ENCODE data around the gene CPNE5. TPM values are rescaled to one million over a fixed set of nuclear protein-coding genes. Genes with fewer than 3 reads are reported as not detected.
A peak's percentile ranks its signal among the peaks of the same experiment; 100 is the strongest.

The CPNE5 gene
- polyA plus RNA-seq, 1 of the 3 experiments (the other 2 are of a cell fraction), result 0.30 TPM

- TF ChIP-seq REST (IDR thresholded peaks at IDR 0.05; ENCODE audit: low read depth, low read length) (no peak), EZH2phosphoT487 (IDR thresholded peaks at IDR 0.05; ENCODE audit: borderline replicate concordance, low read depth) (no peak), MXI1 (IDR thresholded peaks at IDR 0.05; ENCODE audit: low read depth, low read length) (no peak), MAX (IDR thresholded peaks at IDR 0.05; ENCODE audit: low read depth) (no peak), TCF12 (IDR thresholded peaks at IDR 0.05) (no peak), RXRA (IDR thresholded peaks at IDR 0.05; ENCODE audit: borderline replicate concordance, low read depth) (no peak)
Measured at GRCh38 chr6:36825994-36826393, 13.2 kb downstream of the CPNE5 start (continued).

DNA sequence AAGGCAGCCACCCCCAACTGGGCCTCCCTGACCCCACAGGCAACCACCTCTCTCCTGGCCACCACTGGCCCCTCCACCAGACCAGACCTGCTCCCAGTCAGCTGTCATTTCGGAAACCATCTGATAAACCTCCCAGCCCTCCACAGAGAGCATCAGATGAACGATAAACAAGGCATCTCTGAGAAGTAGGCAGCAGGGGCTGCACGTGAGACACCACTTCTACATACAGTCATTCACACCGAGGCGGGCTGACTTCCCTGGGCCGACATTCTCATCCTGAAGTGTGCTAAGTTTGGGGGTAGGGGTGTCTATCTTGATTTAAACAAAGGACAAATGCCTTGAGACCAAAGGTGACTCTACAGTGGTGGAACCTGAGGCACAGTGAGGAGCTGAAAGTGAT lies 13.8 kb downstream of the CPNE5 start:
- Histone ChIP-seq H3K27ac (ENCODE audit: low read depth in 2 of 2, low read length in 1 of 2) (no peak overlapping the region), H3K79me2 (ENCODE audit: insufficient read depth) (no peaks in the 10 kb centered on the region), H3K9ac (no peak overlapping the region), H3K4me2 (no peak overlapping the region), H3K4me3 (ENCODE audit: low read depth in 2 of 2, low read length in 1 of 2) (no peak overlapping the region), H3K9me2 (no peaks in the 10 kb centered on the region), H3F3A (replicated peaks; ENCODE audit: insufficient read depth) (peaks cover 12% of the 10 kb centered on the region), H4K20me1 (ENCODE audit: insufficient read depth) (no peaks in the 10 kb centered on the region), H3K36me3 (replicated peaks in 1 of 2; ENCODE audit: control insufficient read depth in 1 of 2, insufficient read depth in 2 of 2, low read length in 1 of 2) (no peaks in the 10 kb centered on the region), H3K27me3 (ENCODE audit: insufficient read depth) (no peaks in the 10 kb centered on the region), H3K9me3 (no peaks in the 10 kb centered on the region), H3K4me1 (ENCODE audit: control insufficient read depth in 1 of 2, insufficient read depth in 2 of 2, low read depth in 1 of 2, low read length in 1 of 2) (peaks cover 10% of the 10 kb centered on the region in 2 experiments; a peak in 2 of 4 replicates), H2AFZ (ENCODE audit: low read depth) (no peak overlapping the region)
- CTCF ChIA-PET, result interaction anchor here (1.2 to 1.5 kb wide), 2 partner anchors 25 to 67 kb away, joined by 4 to 5 read pairs; no protein-coding TSS in a partner anchor
- TF ChIP-seq GATA2 (CRISPR knock-in tag; IDR thresholded peaks at IDR 0.05) (peak; percentile 60), FOSL2 (IDR thresholded peaks at IDR 0.05; ENCODE audit: borderline replicate concordance, low read depth) (no peak)
- peak; percentile 42 for DNase-seq
- POLR2A ChIA-PET, result no interaction called here
- 83% methylated on average over 6 of the region's 6 CpGs for WGBS (ENCODE audit: low lambda C conversion rate)

DNA sequence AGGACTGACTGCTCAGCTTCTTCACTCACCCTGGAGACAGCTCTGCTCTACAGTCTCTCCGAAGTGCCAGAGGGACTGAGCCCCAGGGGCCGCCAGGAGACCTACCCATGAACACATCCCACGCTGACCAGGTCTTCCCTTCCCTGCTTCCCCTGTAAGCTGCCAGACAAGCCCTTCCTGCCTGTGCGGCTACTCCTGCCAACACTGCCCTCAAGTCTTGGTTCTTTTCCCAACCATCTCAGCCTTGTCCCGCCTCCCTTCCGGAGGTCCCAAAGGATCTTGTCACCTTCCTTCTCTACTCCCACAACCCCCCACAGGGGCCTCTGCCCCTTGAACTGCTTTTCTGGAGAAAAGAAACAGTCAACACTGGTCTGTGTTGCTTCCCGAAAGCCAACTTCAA lies 15.0 kb downstream of the CPNE5 start:
- no peaks in the 10 kb centered on the region for H3K79me2 ChIP-seq (ENCODE audit: insufficient read depth)
- DNase-seq, result no peak
- H3K9me3 ChIP-seq, result no peaks in the 10 kb centered on the region
- no peak overlapping the region for H3K4me3 ChIP-seq (ENCODE audit: low read depth in 2 of 2, low read length in 1 of 2)
- no peaks in the 10 kb centered on the region for H4K20me1 ChIP-seq (ENCODE audit: insufficient read depth)
- WGBS (ENCODE audit: low lambda C conversion rate), result 92% methylated on average over 7 of the region's 7 CpGs
- no peak overlapping the region for H3K9ac ChIP-seq
- no peak overlapping the region for H3K4me2 ChIP-seq
- POLR2A ChIA-PET, result no interaction called here
- H3K36me3 ChIP-seq (replicated peaks in 1 of 2; ENCODE audit: control insufficient read depth in 1 of 2, insufficient read depth in 2 of 2, low read length in 1 of 2), result no peaks in the 10 kb centered on the region
- no peak overlapping the region for H3K27ac ChIP-seq (ENCODE audit: low read depth in 2 of 2, low read length in 1 of 2)
- no peak overlapping the region for H2AFZ ChIP-seq (ENCODE audit: low read depth)
- CTCF ChIA-PET, result interaction anchor here (1.1 to 1.2 kb wide), 2 partner anchors 13 to 27 kb away, joined by 3 to 5 read pairs; no protein-coding TSS in a partner anchor
- TF ChIP-seq POLR2AphosphoS5 (IDR thresholded peaks at IDR 0.05; ENCODE audit: low read depth, low read length) (no peak), MAX (IDR thresholded peaks at IDR 0.05; ENCODE audit: low read depth) (no peak), RFX5 (IDR thresholded peaks at IDR 0.05; ENCODE audit: low read length) (no peak), RAD21 (IDR thresholded peaks at IDR 0.05; ENCODE audit: low read length) (no peak), MEF2A (IDR thresholded peaks at IDR 0.05; ENCODE audit: borderline replicate concordance, low read depth) (no peak), RCOR1 (IDR thresholded peaks at IDR 0.05; ENCODE audit: low read length) (no peak), NRF1 (IDR thresholded peaks at IDR 0.05; ENCODE audit: low read depth, low read length) (no peak), REST (IDR thresholded peaks at IDR 0.05; ENCODE audit: low read depth, low read length) (no peak), SMC3 (IDR thresholded peaks at IDR 0.05; ENCODE audit: low read depth, low read length) (no peak), CHD2 (IDR thresholded peaks at IDR 0.05; ENCODE audit: low read length, partially characterized antibody) (no peak), GATA2 (CRISPR knock-in tag; IDR thresholded peaks at IDR 0.05) (no peak), EP300 (IDR thresholded peaks at IDR 0.05; ENCODE audit: borderline replicate concordance in 1 of 2, low read depth in 1 of 2, low read length in 1 of 2) (no peak)
- H3K9me2 ChIP-seq, result no peaks in the 10 kb centered on the region
- peaks cover 12% of the 10 kb centered on the region for H3F3A ChIP-seq (replicated peaks; ENCODE audit: insufficient read depth)
- no peaks in the 10 kb centered on the region for H3K27me3 ChIP-seq (ENCODE audit: insufficient read depth)
- H3K4me1 ChIP-seq (ENCODE audit: control insufficient read depth in 1 of 2, insufficient read depth in 2 of 2, low read depth in 1 of 2, low read length in 1 of 2), result peaks cover 6 to 10% of the 10 kb centered on the region in 2 experiments; a peak in 2 of 4 replicates
